Endothelial cell of umbilical vein (primary cell): ENCODE measurements around the gene IGFBP2. TPM values are rescaled to one million over a fixed set of nuclear protein-coding genes. Genes with fewer than 3 reads are reported as not detected.

Experiments used
- BruUV-seq: library from RNA; stranded (reverse); fragments of 400-500 nt; replicated peaks from 2 replicates; lab custom pipeline; 2021; lab: Mats Ljungman, UMichigan
- CTCF ChIA-PET: fragments of 300-600, 350-600 bp; sonication (Branson Sonifier 250); formaldehyde crosslinking; loops from one replicate; lab custom pipeline; 2021; ENCODE audit warnings: antibody characterized with exemption, inconsistent platforms; lab: Charles Lee
- POLR2A ChIA-PET: fragments of 300-600, 350-600 bp; sonication (Branson Sonifier 250); formaldehyde crosslinking; loops from one replicate; lab custom pipeline; 2021; ENCODE audit warnings: antibody characterized with exemption, inconsistent platforms; lab: Charles Lee
- DNase-seq: peaks from one replicate; pipeline ENCODE4 v3.0.0-alpha.2; 2011; ENCODE audit warnings: low read depth, low spot score
- FAIRE-seq: peaks from 2 replicates; lab custom pipeline; 2011; peaks lifted over from hg19 to GRCh38; lab: Jason Lieb, UNC
- H2AFZ ChIP-seq: 2 replicates; pipeline ENCODE4 v1.6.0; 2012; ENCODE audit warnings: low read depth, low read length, control low read depth, inconsistent platforms
- H3K27ac ChIP-seq: 2 replicates; pipeline ENCODE4 v1.5.1; 2011; ENCODE audit warnings: low read depth, mild to moderate bottlenecking, control low read depth, low read length, moderate library complexity; ENCODE audit not compliant: insufficient read depth
- H3K27me3 ChIP-seq, 2 experiments: 2 replicates each; pipeline versions ENCODE4 v1.6.0 to v1.6.1; 2011; ENCODE audit warnings: low read length in 2 of 2, mixed read lengths in 1 of 2; ENCODE audit not compliant: control insufficient read depth in 2 of 2, insufficient read depth in 2 of 2
- H3K36me3 ChIP-seq, 2 experiments: 2 replicates in 1 of 2; 3 replicates in 1 of 2; pipeline ENCODE4 v1.5.1; 2011; ENCODE audit warnings: low read length in 2 of 2, mild to moderate bottlenecking in 1 of 2, moderate library complexity in 1 of 2; ENCODE audit not compliant: control insufficient read depth in 2 of 2, insufficient read depth in 2 of 2; ENCODE audit errors: extremely low read depth in 1 of 2
- H3K4me1 ChIP-seq: 3 replicates; pipeline ENCODE4 v1.5.1; 2011; ENCODE audit warnings: mild to moderate bottlenecking, low read length; ENCODE audit not compliant: control insufficient read depth, insufficient read depth; ENCODE audit errors: extremely low read depth
- H3K4me2 ChIP-seq: 2 replicates; pipeline ENCODE4 v1.6.1; 2011; ENCODE audit warnings: low read length, control low read depth, mixed read lengths; ENCODE audit not compliant: insufficient read depth
- H3K4me3 ChIP-seq, 3 experiments: fragments of 200-600 bp in 1 of 3; sonication (generic), shearing (Covaris generic) in 1 of 3; replicated peaks in 1 of 3; 2 replicates each; pipeline ENCODE4 v1.5.1; 2011 to 2016; ENCODE audit warnings: control low read depth in 3 of 3, low read length in 3 of 3, mild to moderate bottlenecking in 2 of 3, inconsistent platforms in 1 of 3, low read depth in 1 of 3, moderate library complexity in 1 of 3; ENCODE audit not compliant: insufficient read depth in 1 of 3
- H3K79me2 ChIP-seq: 2 replicates; pipeline ENCODE4 v1.6.0; 2012; ENCODE audit warnings: low read length, inconsistent platforms; ENCODE audit not compliant: control insufficient read depth, insufficient read depth
- H3K9ac ChIP-seq: replicated peaks from 2 replicates; pipeline ENCODE3; 2011; ENCODE audit warnings: low read length, control low read depth; ENCODE audit not compliant: insufficient read depth; ENCODE audit errors: extremely low read depth
- H3K9me1 ChIP-seq: replicated peaks from 3 replicates; pipeline ENCODE4 v1.6.0; 2011; ENCODE audit warnings: mild to moderate bottlenecking, low read length; ENCODE audit not compliant: control insufficient read depth, insufficient read depth; ENCODE audit errors: extremely low read depth
- H3K9me3 ChIP-seq: replicated peaks from 2 replicates; pipeline ENCODE4 v1.5.1; 2012; ENCODE audit warnings: low read length, inconsistent platforms; ENCODE audit not compliant: control insufficient read depth, insufficient read depth
- H4K20me1 ChIP-seq: replicated peaks from 2 replicates; pipeline ENCODE3; 2011; ENCODE audit warnings: mild to moderate bottlenecking, low read length; ENCODE audit not compliant: control insufficient read depth, insufficient read depth; ENCODE audit errors: extremely low read depth
- EZH2 ChIP-seq: IDR thresholded peaks from 2 replicates; pipeline ENCODE4 v1.6.1; 2012; ENCODE audit warnings: borderline replicate concordance, low read depth, mild to moderate bottlenecking, moderate library complexity, low read length, inconsistent platforms; ENCODE audit not compliant: severe bottlenecking
- FOS ChIP-seq: IDR thresholded peaks from 2 replicates; pipeline ENCODE4 v1.6.1; 2011; ENCODE audit warnings: mild to moderate bottlenecking, low read length, moderate library complexity, borderline replicate concordance; ENCODE audit not compliant: insufficient read depth
- GATA2 ChIP-seq: IDR thresholded peaks from 2 replicates; pipeline ENCODE4 v1.7.0; 2011; ENCODE audit warnings: low read depth, mild to moderate bottlenecking, moderate library complexity, mixed read lengths, low read length; ENCODE audit not compliant: insufficient read length, insufficient read depth
- JUN ChIP-seq: IDR thresholded peaks from 2 replicates; pipeline ENCODE4 v1.6.1; 2011; ENCODE audit warnings: borderline replicate concordance, low read depth; ENCODE audit not compliant: insufficient read length, insufficient read depth
- MYC ChIP-seq: IDR thresholded peaks from one replicate; pipeline ENCODE4 v1.6.1; 2011; ENCODE audit warnings: mild to moderate bottlenecking, low read depth, low read length
- POLR2A ChIP-seq: IDR thresholded peaks from 2 replicates; pipeline ENCODE4 v1.6.1; 2012; ENCODE audit warnings: low read depth, mild to moderate bottlenecking, control low read depth, low read length
- POLR2AphosphoS5 ChIP-seq: IDR thresholded peaks from 2 replicates; pipeline ENCODE4 v1.6.1; 2012; ENCODE audit warnings: low read depth, mild to moderate bottlenecking, control low read depth, low read length, moderate library complexity; ENCODE audit not compliant: insufficient read depth
- dilution Hi-C: fragments of 300-500 bp; cut with MboI; formaldehyde crosslinking; loops from one replicate; pipeline ENCODE4 v1.15.0; 2019; ENCODE audit warnings: low sequenced_read_pairs; ENCODE audit not compliant: extremely low pct_ligation_motif_present
- intact Hi-C: fragments of 100-400 bp; cut with micrococcal nuclease; formaldehyde crosslinking; loops from one replicate; pipeline ENCODE4 v1.10.0; 2022
- polyA plus RNA-seq, 4 experiments: library from polyadenylated mRNA; depleted of rRNA in 3 of 4; stranded (reverse) in 3 of 4; unstranded in 1 of 4; fragments of >200 nt; gene quantifications; 2 replicates each; pipeline versions ENCODE4 v1.2.1 to v1.2.3, GENCODE V29; 2011 to 2012; ENCODE audit warnings: missing spikeins in 1 of 4
- total RNA-seq: library from RNA; stranded (reverse); gene quantifications from 2 replicates; pipeline ENCODE4 v1.2.3, GENCODE V29; 2021
- TF ChIP-seq, protein P1 (sequence below), 2 donors: IDR thresholded peaks; 1 replicate in 1 of 2; 2 replicates in 1 of 2; pipeline ENCODE4 v1.5.1; 2011; ENCODE audit warnings: low read length in 2 of 2, mild to moderate bottlenecking in 2 of 2, moderate library complexity in 2 of 2, control low read depth in 1 of 2, inconsistent platforms in 1 of 2, low read depth in 1 of 2; ENCODE audit not compliant: insufficient read depth in 1 of 2; ENCODE audit errors: extremely low read depth in 1 of 2
- TF ChIP-seq, protein P2 (sequence below): IDR thresholded peaks from 2 replicates; pipeline ENCODE4 v1.6.1; 2011; ENCODE audit not compliant: insufficient read depth, insufficient read length

IGFBP2 gene
- total and polyA plus RNA-seq, 2 donors (not counting 3 experiments of a cell fraction or from before 2014, with no cell fraction given) = 212 to 261 TPM

DNA sequence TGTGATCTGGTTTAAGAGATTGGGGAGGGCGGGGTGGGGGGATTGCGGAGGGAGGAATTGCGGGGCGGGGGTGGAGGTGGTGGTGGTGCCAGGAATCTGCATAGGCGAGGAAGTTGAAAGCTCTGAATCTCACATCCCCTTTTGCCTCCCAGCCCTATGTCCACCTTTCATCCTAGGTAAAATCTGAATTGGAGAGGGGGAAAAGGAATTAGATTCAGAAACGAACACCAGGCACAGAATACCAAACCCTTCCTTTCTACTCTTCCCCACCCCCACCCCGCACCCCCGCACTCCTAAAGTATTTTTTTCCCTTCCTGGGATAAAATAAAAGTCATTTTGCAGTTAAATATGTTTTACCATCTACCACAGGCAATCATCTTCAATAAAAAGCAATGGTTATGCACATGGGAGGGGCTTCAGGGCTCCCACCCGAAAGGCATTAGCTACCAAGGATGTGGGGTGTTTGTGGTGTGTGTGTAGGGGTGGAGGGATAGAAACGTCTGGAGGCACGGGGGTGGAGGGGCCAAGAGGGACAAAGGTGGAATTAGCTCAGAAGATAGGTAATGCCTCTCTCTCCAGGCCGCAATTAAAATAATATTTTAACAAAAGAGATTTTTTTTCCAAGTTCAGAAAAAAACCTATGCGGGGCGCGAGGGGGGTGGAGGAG, 60.3 kb downstream of the IGFBP2 start:
- intact Hi-C loops (loop anchor here (5.0 kb wide), 1 partner anchor 529 kb away; no protein-coding TSS in a partner anchor), dilution Hi-C loops (no loop called here)
- H2AFZ ChIP-seq = no peak overlapping the region
- H3K9ac ChIP-seq = no peak overlapping the region
- TF ChIP-seq POLR2A (no peak), GATA2 (no peak), FOS (no peak), MYC (no peak), POLR2AphosphoS5 (no peak), EZH2 (no peak), JUN (no peak)
- TF ChIP-seq, protein P1, sequence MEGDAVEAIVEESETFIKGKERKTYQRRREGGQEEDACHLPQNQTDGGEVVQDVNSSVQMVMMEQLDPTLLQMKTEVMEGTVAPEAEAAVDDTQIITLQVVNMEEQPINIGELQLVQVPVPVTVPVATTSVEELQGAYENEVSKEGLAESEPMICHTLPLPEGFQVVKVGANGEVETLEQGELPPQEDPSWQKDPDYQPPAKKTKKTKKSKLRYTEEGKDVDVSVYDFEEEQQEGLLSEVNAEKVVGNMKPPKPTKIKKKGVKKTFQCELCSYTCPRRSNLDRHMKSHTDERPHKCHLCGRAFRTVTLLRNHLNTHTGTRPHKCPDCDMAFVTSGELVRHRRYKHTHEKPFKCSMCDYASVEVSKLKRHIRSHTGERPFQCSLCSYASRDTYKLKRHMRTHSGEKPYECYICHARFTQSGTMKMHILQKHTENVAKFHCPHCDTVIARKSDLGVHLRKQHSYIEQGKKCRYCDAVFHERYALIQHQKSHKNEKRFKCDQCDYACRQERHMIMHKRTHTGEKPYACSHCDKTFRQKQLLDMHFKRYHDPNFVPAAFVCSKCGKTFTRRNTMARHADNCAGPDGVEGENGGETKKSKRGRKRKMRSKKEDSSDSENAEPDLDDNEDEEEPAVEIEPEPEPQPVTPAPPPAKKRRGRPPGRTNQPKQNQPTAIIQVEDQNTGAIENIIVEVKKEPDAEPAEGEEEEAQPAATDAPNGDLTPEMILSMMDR (IDR thresholded peaks at IDR 0.05; ENCODE audit: extremely low read depth in 1 of 2, insufficient read depth in 1 of 2, low read depth in 1 of 2, low read length in 2 of 2) = no peak
- TF ChIP-seq, protein P2, sequence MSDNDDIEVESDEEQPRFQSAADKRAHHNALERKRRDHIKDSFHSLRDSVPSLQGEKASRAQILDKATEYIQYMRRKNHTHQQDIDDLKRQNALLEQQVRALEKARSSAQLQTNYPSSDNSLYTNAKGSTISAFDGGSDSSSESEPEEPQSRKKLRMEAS = no peak
- no peaks in the 10 kb centered on the region for H3K9me3 ChIP-seq
- H3K4me1 ChIP-seq = peaks cover 20% of the 10 kb centered on the region
- ChIA-PET CTCF (interaction anchor here (0.8 to 2.6 kb wide), 7 partner anchors 9 to 1092 kb away, joined by 3 to 14 read pairs (median 6); no protein-coding TSS in a partner anchor), POLR2A (no interaction called here)
- H3K4me2 ChIP-seq = peak overlapping the region; percentile 43
- H3K9me1 ChIP-seq = no peaks in the 10 kb centered on the region
- BruUV-seq = no TSS peak
- no peak overlapping the region for H3K27ac ChIP-seq
- FAIRE-seq (no peak), DNase-seq (no peak)
- H3K79me2 ChIP-seq = no peaks in the 10 kb centered on the region
- H3K36me3 ChIP-seq = no peaks in the 10 kb centered on the region
- no peaks in the 10 kb centered on the region for H4K20me1 ChIP-seq
- peaks cover 76 to 83% of the 10 kb centered on the region in 2 experiments for H3K27me3 ChIP-seq
- no peak overlapping the region for H3K4me3 ChIP-seq
